Stimulated activated CD8-positive, alpha-beta memory T cell treated with anti-CD3 and anti-CD28 coated beads, Interleukin-15, amount 100 ng/mL, for 4 hours (primary cell): ENCODE measurements around the gene RASGRF1.

Experiments
- DNase-seq, 2 donors: peaks; one replicate each; pipeline ENCODE4 v3.0.0-alpha.2; 2020; ENCODE audit warnings: low read depth in 2 of 2

The RASGRF1 gene

GRCh38 chr15:79066391-79067071 is 24.0 kb downstream of the RASGRF1 start:
- no peak for DNase-seq

GRCh38 chr15:79065706-79066376 is 24.7 kb downstream of the RASGRF1 start:
- no peak for DNase-seq

DNA sequence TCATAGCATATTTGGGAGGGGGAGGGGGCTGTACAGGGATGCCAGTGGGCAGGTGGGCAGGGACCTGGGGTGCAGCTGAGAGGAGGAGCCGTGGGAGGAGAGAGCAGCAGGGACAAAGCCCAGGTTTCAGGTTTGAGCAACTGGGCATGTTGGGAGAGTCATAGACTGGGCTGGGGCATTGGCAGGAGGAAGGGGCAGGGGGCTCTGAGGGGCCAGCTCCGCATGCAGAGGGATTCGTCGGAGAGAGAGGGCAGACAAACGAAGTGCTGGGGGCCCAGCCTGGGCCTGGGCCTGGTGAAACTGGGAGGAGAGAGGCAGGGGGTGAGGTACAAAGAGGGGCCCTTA is 25.2 kb downstream of the RASGRF1 start:
- DNase-seq = no peak

GRCh38 chr15:79064496-79064895 is 26.1 kb downstream of the RASGRF1 start:
- no peak for DNase-seq

- DNase-seq = no peak
Measured at GRCh38 chr15:79060175-79060574, 30.4 kb downstream of the RASGRF1 start.

GRCh38 chr15:79059081-79059572 is 31.5 kb downstream of the RASGRF1 start:
- DNase-seq = no peak

DNA sequence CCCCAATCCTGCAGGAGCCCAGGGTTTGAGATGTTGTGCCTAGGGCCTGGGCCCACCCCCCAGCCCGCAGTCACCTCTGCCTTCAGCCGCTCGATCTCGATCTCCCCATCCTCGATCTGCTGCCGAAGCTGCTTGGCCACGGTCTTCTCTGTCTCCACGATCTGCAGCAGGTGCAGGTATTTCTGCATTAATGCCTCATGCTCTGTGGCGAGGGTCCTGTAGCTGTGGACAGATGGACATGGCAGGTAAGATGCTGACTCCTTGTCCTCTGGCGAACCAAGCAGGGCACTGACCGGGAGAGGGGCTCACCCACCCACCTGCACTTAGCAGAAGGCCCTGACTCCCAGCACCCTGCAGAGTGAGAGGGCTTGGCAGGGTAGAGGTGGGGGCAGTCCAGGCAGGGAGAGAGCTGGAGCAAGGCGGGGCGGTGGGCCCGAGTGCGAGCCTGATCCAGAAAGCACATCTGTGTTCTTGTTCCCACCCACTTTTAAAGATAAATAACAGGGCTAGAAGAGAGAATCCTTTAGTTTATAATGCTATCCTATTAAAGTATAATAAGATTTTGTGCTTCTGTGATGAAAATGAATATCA is 32.2 kb downstream of the RASGRF1 start:
- DNase-seq = no peak

- no peak for DNase-seq
Measured at GRCh38 chr15:79057050-79057449, 33.5 kb downstream of the RASGRF1 start.

- no peak for DNase-seq
Measured at GRCh38 chr15:79054350-79054749, 36.2 kb downstream of the RASGRF1 start.

DNA sequence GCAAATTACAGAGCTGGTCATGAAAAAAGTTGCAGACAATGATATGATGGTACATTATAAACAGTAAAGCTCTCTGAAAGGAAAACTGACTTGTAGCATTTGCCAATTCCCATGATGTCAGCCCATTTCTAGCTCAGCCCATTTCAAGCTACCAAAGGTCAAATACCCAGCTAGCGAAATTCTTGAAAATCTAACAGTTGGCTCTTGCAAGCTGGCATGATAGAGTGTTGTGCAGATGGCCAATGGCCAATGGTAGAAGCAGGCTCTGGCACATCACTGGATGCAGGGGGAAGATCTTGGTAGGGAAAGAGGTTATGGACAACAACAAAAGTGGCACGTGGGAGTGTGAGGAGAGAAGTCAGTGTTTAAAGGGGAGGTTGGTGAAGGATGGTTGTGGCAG is 36.7 kb downstream of the RASGRF1 start:
- DNase-seq = no peak

- DNase-seq = no peak
Measured at GRCh38 chr15:79051941-79052731, 38.4 kb downstream of the RASGRF1 start.

- no peak for DNase-seq
Measured at GRCh38 chr15:79051029-79051428, 39.6 kb downstream of the RASGRF1 start.

- DNase-seq = no peak
Measured at GRCh38 chr15:79050341-79050740, 40.2 kb downstream of the RASGRF1 start.

DNA sequence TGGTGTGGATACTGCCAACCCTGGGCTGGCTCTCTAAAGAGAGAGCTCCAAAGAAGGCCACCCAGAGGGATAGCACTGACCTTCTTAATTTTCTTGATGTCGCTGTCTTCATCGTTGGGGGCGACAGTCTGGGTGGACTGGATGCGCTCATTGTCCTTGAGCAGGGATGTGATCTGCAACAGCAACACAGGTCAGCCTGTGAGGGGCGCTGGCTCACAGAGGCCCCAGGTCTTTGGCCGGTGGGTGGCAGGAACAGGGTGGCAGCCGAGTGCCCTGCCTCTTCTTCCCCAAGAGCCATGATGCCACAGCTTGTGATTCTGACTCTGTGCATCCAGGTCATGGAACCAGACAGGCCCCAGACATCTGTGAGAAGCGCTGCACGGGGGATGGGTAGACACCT is 41.2 kb downstream of the RASGRF1 start:
- no peak for DNase-seq

GRCh38 chr15:79047676-79048439 is 42.7 kb downstream of the RASGRF1 start:
- no peak for DNase-seq

DNA sequence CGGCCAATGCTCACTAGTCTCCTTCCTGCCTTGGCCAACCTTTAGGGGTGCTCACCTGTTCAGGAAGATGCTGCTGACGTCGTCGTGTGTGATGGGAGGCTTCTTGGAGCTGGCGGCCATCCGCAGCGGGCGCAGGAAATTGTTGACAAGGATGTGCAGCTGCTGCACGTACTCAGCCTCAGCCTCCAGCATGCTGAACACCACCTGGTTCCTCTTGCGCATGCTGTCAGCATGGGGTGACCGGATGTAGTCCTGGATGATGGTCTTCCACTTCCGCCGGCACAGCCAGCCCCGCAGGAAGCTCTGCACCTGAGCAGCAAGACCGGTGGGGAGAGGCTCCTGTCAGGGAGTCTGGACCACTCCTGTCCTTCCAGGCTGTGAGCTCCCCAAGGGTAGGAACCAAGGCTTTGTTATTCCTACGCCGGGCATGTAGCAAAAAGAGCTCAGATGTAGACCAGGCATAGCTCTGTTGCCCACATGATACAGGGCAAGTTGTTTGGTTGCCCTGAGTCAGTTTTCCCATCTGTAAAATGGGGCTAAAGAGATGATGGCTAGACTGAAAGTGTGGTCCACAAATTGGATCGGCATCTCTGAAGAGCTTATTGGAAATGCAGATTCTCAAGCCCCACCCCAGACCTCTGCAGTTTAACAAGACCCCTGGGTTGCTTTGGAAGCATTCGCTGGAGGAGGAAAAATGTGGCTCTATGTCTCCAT is 43.7 kb downstream of the RASGRF1 start:
- DNase-seq = no peak

GRCh38 chr15:79045041-79045440 is 45.5 kb downstream of the RASGRF1 start:
- DNase-seq = no peak

DNA sequence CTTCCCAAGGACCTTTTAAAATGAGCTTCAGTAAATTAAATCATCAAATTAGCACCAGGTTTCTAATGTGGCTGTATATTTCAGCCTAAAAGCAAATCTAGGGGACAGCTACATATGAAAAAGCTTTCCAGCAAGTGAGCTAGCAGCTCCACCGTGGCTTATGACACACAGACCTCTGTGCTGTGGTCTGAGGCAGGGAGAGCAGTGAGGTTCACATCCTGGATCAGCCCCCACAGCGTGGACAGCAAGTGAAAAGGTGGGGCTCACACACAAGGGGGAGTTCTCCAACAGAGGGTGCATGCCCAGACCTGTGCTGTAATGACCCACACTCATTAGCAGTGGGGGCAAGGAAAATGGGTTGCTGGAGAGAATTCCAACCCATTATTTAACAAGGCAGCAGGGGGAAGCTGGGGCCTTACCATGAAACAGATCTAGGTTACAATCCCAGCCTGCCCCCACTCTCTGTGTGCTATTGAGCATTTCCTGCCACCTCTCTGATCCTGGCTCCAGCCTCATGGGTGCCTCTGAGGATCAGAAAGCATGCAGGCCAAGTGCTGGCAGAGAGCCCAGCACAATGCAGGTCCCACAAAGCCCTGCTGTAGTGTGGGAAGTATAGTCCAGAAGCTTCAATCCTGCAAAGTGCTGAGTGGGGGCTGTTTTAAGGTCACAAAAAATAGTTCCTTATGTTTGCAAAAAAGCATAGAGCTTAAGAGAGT is 48.2 kb downstream of the RASGRF1 start:
- DNase-seq = no peak

DNA sequence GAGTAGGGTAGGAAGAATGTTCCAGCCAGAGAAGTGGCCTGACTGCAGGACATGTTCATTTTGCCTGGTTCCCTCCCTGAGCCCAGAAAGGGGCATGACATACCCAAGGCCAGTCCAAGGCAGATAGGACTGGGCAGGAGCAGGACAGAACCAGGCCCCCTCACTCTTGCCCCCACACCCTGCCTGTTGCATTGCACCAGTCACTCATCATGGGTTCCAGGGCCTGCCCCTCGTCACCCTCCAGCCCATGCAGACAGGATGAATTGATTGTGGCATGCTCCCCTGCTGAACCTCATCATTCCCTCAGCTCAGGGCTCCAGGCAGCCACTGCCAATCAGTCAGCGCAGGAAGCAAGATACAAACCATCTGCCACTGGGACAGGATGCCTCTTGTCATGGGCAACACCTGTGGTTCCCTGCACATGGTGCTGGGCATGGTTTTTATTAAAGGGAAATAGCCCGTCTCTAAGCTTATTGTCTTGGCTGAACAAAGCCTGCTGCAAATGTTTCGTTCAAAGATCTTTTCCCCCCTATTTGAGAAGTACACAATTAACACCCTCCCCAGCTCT is 48.9 kb downstream of the RASGRF1 start:
- no peak for DNase-seq

GRCh38 chr15:79037848-79038247 is 52.7 kb downstream of the RASGRF1 start:
- DNase-seq = no peak
